ENCODE results near the gene ID2. TPM values are rescaled to one million over a fixed set of nuclear protein-coding genes. Genes with fewer than 3 reads are reported as not detected.

ID2 gene
- polyA plus RNA-seq, 2 of the 4 experiments (the other 2 are of a cell fraction): 177 to 181 TPM

GRCh38 chr2:8644605-8645175 is 37.2 kb upstream of the ID2 start:
- Histone ChIP-seq H3K27ac (peak overlapping the region; percentile 32 to 67; a peak in 5 of 6 replicates), H3K4me3 (no peak overlapping the region), H3K4me1 (0 out of 3 replicates have a peak, but pooled peaks cover 10% of the 10 kb centered on the region), H3K9me3 (no peaks in the 10 kb centered on the region), H3K4me2 (no peak overlapping the region)
- ATAC-seq: peak; percentile 68 to 94; a peak in 5 of 6 replicates
- ChIA-PET POLR2A (no interaction called here), CTCF (interaction anchor here (0.9 to 1.9 kb wide), 9 partner anchors 9 to 110 kb away, joined by 3 to 7 read pairs (median 5); partner anchors contain the start of gene ID2)
- FAIRE-seq: no peak
- no peak for TF ChIP-seq POLR2AphosphoS2 (conservative IDR thresholded peaks at IDR 0.05; ENCODE audit: low read length)
- no peak for TF ChIP-seq RFX5 (IDR thresholded peaks at IDR 0.05)
- TF ChIP-seq, protein P1, sequence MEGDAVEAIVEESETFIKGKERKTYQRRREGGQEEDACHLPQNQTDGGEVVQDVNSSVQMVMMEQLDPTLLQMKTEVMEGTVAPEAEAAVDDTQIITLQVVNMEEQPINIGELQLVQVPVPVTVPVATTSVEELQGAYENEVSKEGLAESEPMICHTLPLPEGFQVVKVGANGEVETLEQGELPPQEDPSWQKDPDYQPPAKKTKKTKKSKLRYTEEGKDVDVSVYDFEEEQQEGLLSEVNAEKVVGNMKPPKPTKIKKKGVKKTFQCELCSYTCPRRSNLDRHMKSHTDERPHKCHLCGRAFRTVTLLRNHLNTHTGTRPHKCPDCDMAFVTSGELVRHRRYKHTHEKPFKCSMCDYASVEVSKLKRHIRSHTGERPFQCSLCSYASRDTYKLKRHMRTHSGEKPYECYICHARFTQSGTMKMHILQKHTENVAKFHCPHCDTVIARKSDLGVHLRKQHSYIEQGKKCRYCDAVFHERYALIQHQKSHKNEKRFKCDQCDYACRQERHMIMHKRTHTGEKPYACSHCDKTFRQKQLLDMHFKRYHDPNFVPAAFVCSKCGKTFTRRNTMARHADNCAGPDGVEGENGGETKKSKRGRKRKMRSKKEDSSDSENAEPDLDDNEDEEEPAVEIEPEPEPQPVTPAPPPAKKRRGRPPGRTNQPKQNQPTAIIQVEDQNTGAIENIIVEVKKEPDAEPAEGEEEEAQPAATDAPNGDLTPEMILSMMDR (IDR thresholded peaks at IDR 0.05): peak; percentile 53
- peak; percentile 58 to 62; a peak in 4 of 5 replicates for TF ChIP-seq RAD21 (conservative IDR thresholded peaks at IDR 0.05 in 1 of 2, IDR thresholded peaks at IDR 0.05 in 1 of 2)
- TF ChIP-seq SMC3 (IDR thresholded peaks at IDR 0.05): peak; percentile 64
- TF ChIP-seq, protein P2, sequence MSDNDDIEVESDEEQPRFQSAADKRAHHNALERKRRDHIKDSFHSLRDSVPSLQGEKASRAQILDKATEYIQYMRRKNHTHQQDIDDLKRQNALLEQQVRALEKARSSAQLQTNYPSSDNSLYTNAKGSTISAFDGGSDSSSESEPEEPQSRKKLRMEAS (IDR thresholded peaks at IDR 0.05): 0 out of 2 replicates have a peak, but pooled peaks have one; percentile 17
- 75% methylated on average over 17 of the region's 19 CpGs for WGBS (ENCODE audit: missing lambda C conversion rate)
- peak in 1 of 2 experiments; percentile 50 for DNase-seq (ENCODE audit: low read depth in 1 of 2, low spot score in 1 of 2)

DNA sequence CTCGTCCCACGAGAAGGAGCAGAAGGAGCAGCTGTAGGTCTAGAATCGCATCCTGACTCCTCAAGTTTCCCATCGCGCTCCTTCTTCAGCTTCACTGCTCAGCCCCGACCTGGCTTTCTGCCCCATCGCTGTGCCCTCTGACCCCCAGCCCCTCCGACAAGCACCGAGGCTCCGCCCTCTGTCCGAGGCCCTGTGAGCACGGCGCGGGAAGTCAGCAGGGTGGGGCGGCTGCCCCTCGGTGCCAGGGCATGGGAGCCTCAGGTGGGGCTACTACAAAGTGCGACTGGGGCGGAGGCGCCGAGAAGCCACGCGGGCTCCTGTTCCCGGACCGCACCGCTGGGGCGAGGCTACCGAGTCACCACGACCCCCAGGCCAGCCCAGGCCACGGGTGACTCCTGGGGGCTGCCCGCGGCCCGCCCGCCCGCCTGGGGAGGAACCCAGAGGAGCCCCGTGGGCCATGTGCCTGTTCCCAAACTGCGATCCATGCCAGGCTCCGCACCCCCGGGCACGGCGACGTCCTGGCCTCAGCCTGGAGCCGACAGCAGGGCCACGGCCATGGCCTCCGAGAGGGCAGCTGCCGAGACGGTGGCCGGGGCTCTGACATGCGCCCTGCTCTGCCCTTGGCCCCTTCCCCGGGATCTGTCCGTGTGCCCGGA is 36.6 kb upstream of the ID2 start:
- no peak; a peak in 1 of 6 replicates for ATAC-seq
- 89% methylated on average over 20 of the region's 51 CpGs for WGBS (ENCODE audit: missing lambda C conversion rate)
- H3K4me1 ChIP-seq: 0 out of 3 replicates have a peak, but pooled peaks cover 10% of the 10 kb centered on the region
- no peaks in the 10 kb centered on the region for H3K9me3 ChIP-seq
- no peak overlapping the region for H3K4me3 ChIP-seq
- TF ChIP-seq, protein P1 (IDR thresholded peaks at IDR 0.05): no peak
- TF ChIP-seq RARB (CRISPR knock-in tag; IDR thresholded peaks at IDR 0.05) (no peak), MAZ (IDR thresholded peaks at IDR 0.05; ENCODE audit: borderline replicate concordance, low read depth, low read length) (no peak), HDAC2 (IDR thresholded peaks at IDR 0.05) (no peak), TFCP2L1 (CRISPR knock-in tag; IDR thresholded peaks at IDR 0.05) (no peak)
- no peak overlapping the region for H3K4me2 ChIP-seq
- FAIRE-seq: no peak
- no peak for DNase-seq (ENCODE audit: low read depth in 1 of 2, low spot score in 1 of 2)
- ChIA-PET CTCF (interaction anchor here (0.9 to 1.9 kb wide), 8 partner anchors 10 to 111 kb away, joined by 3 to 7 read pairs (median 4); partner anchors contain the start of gene ID2), POLR2A (no interaction called here)
- peak overlapping the region; percentile 32 to 67; a peak in 5 of 6 replicates for H3K27ac ChIP-seq

DNA sequence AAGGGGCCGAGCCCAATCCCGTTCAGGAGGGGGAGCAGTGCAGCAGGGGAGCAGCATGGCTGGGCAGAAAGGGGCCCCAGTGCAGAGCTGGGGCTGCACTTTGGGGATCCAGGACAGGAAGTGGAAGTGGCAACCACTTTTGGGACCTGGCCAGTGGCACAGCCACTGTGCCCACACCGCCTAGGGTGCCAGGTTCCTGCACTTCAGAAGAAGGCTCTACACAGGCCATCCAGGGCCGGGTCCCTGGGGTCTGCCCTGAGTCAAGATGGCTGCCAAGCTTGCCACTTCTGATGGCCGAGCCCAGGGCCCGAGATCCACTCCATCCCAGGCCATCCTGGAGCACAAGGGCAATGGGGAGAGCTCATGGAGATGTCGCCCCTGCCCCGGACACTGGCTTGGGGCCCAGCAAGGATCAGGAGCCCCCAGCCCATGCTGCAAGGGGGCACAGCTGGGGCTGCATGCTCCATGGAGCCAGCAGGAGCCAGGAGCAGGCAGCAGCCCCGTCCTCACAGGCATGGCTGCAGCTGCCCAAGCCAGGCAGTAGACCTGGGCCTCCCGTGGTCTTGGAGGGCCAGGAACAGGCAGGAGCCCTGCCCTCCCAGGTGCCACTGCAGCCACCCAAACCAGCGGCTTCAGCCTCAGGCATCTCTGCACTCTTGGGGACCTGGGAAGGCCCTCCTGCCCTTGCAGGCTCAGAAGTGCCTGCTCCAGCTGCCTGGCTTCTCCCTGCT is 35.0 kb upstream of the ID2 start:
- no peak for ATAC-seq
- FAIRE-seq: no peak
- POLR2A ChIA-PET: interaction anchor here (1.2 kb wide), 1 partner anchor 36 kb away, joined by 3 read pairs; the partner anchor contains the start of gene ID2
- Histone ChIP-seq H3K9me3 (no peaks in the 10 kb centered on the region), H3K4me3 (no peak overlapping the region), H3K4me1 (0 out of 3 replicates have a peak, but pooled peaks cover 10% of the 10 kb centered on the region), H3K4me2 (no peak overlapping the region), H3K27ac (peak overlapping the region in 1 of 2 experiments; percentile 15; a peak in 1 of 6 replicates)
- DNase-seq (ENCODE audit: low read depth in 1 of 2, low spot score in 1 of 2): no peak
- WGBS (ENCODE audit: missing lambda C conversion rate): 94% methylated on average over 6 of the region's 11 CpGs
- CTCF ChIA-PET: interaction anchor here (1.2 to 1.9 kb wide), 5 partner anchors 9 to 41 kb away, joined by 3 to 6 read pairs (median 4); no protein-coding TSS in a partner anchor
- TF ChIP-seq JUN (IDR thresholded peaks at IDR 0.05) (no peak), GATA3 (IDR thresholded peaks at IDR 0.05; ENCODE audit: borderline replicate concordance) (no peak), NFE2L2 (conservative IDR thresholded peaks at IDR 0.05; ENCODE audit: low read length) (no peak), BHLHE40 (IDR thresholded peaks at IDR 0.05; ENCODE audit: low read depth, low read length) (no peak), JUNB (IDR thresholded peaks at IDR 0.05) (no peak), ZSCAN20 (CRISPR knock-in tag; IDR thresholded peaks at IDR 0.05) (no peak), MYC (IDR thresholded peaks at IDR 0.05; ENCODE audit: borderline replicate concordance, low read length) (no peak), MAFK (IDR thresholded peaks at IDR 0.05; ENCODE audit: partially characterized antibody) (no peak), POLR2A (IDR thresholded peaks at IDR 0.05; ENCODE audit: low read length) (no peak), CHD2 (IDR thresholded peaks at IDR 0.05; ENCODE audit: low read length, partially characterized antibody) (no peak), KDM1A (IDR thresholded peaks at IDR 0.05; ENCODE audit: low read depth) (no peak), FOSB (CRISPR knock-in tag; IDR thresholded peaks at IDR 0.05) (no peak), ZC3H11A (IDR thresholded peaks at IDR 0.05) (no peak), PHF8 (IDR thresholded peaks at IDR 0.05; ENCODE audit: borderline replicate concordance, low read depth) (no peak), EHMT2 (IDR thresholded peaks at IDR 0.05; ENCODE audit: low read depth) (no peak)
- TF ChIP-seq, protein P3, sequence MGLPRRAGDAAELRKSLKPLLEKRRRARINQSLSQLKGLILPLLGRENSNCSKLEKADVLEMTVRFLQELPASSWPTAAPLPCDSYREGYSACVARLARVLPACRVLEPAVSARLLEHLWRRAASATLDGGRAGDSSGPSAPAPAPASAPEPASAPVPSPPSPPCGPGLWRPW (IDR thresholded peaks at IDR 0.05): no peak
- TF ChIP-seq, protein P4, sequence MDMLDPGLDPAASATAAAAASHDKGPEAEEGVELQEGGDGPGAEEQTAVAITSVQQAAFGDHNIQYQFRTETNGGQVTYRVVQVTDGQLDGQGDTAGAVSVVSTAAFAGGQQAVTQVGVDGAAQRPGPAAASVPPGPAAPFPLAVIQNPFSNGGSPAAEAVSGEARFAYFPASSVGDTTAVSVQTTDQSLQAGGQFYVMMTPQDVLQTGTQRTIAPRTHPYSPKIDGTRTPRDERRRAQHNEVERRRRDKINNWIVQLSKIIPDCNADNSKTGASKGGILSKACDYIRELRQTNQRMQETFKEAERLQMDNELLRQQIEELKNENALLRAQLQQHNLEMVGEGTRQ (IDR thresholded peaks at IDR 0.05): no peak

All from A549 (cell line).